AML-193 (cell line): ENCODE data around the gene HSD17B14.
"Not testable (repeated sequence)": the region's sequence is repeated elsewhere in the genome, so short reads cannot be mapped to it uniquely, and the experiment has no call there.

Source experiments
- DNase-seq, 2 experiments: peaks; one replicate each; lab custom pipeline; 2025; lab: John Stamatoyannopoulos, UW

The HSD17B14 gene

GRCh38 chr19:48836089-48837017, at the start of gene HSD17B14:
Gene HSD17B14, minus strand, starts transcription at chr19:48836491. Its CDS starts 80 bp downstream, at chr19:48836411.
- DNase-seq: no peak

GRCh38 chr19:48883726-48884125, 47.4 kb upstream of the HSD17B14 start:
- no peak for DNase-seq

- DNase-seq: no peak
Measured at GRCh38 chr19:48881741-48882657, 45.7 kb upstream of the HSD17B14 start.

- not testable (repeated sequence) for DNase-seq
Measured at GRCh38 chr19:48879696-48880095, 43.4 kb upstream of the HSD17B14 start.

GRCh38 chr19:48879025-48879637, 42.8 kb upstream of the HSD17B14 start:
- no peak for DNase-seq

- no peak for DNase-seq
Measured at GRCh38 chr19:48878196-48879024, 42.1 kb upstream of the HSD17B14 start.

GRCh38 chr19:48877855-48878195, 41.5 kb upstream of the HSD17B14 start:
- no peak for DNase-seq

- not testable (repeated sequence) for DNase-seq
Measured at GRCh38 chr19:48876043-48876981, 40.0 kb upstream of the HSD17B14 start.

- no peak for DNase-seq
Measured at GRCh38 chr19:48874303-48875135, 38.2 kb upstream of the HSD17B14 start.

GRCh38 chr19:48873476-48874302, 37.4 kb upstream of the HSD17B14 start:
- peak in 1 of 2 experiments; percentile 3 for DNase-seq

GRCh38 chr19:48872884-48873475, 36.7 kb upstream of the HSD17B14 start:
- peak; percentile 87 for DNase-seq

GRCh38 chr19:48872182-48872883, 36.0 kb upstream of the HSD17B14 start, which contains the start of gene PPP1R15A:
Gene PPP1R15A, plus strand, starts transcription at chr19:48872421. Its CDS starts 813 bp downstream, at chr19:48873234.
- peak; percentile 95 to 96 for DNase-seq

GRCh38 chr19:48871471-48872181, 35.3 kb upstream of the HSD17B14 start:
- not testable (repeated sequence) for DNase-seq

- no peak for DNase-seq
Measured at GRCh38 chr19:48870048-48870447, 33.8 kb upstream of the HSD17B14 start.

GRCh38 chr19:48868114-48868886, 32.0 kb upstream of the HSD17B14 start, which contains the start of gene PLEKHA4:
Gene PLEKHA4, minus strand, starts transcription at chr19:48868617. Its CDS starts 997 bp downstream, at chr19:48867620.
- DNase-seq: no peak

- no peak for DNase-seq
Measured at GRCh38 chr19:48867746-48868113, 31.4 kb upstream of the HSD17B14 start.
